GM21576 (cell line): ENCODE data around the gene EMX1.

ENCODE experiments used
- ATAC-seq: cut with Tn5 transposase; IDR thresholded peaks from one replicate; pipeline ENCODE4 v1.9.1; 2021; ENCODE audit warnings: mild to moderate bottlenecking, moderate library complexity; ENCODE audit not compliant: unreplicated experiment

The EMX1 gene

DNA sequence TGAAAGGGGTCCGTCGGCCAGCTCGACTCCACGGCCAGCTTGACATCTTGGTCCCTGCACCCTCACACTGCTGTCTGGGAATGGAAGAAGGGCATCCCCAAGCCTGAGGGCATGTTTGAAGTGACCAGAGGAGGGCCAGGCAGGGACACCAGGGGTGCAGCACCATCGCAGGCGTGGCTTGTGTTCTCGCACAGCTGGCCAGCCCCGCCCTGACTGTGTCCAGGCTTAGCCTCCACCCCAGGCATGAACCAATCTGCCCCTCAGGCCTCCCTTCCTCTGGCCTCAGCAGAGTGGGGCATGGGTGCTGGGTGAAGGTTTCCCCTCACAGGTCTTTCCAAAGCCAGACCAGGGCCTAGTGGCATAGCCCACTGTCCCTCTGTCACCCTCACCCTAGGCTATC lies 25.0 kb downstream of the EMX1 start:
- no peak for ATAC-seq

DNA sequence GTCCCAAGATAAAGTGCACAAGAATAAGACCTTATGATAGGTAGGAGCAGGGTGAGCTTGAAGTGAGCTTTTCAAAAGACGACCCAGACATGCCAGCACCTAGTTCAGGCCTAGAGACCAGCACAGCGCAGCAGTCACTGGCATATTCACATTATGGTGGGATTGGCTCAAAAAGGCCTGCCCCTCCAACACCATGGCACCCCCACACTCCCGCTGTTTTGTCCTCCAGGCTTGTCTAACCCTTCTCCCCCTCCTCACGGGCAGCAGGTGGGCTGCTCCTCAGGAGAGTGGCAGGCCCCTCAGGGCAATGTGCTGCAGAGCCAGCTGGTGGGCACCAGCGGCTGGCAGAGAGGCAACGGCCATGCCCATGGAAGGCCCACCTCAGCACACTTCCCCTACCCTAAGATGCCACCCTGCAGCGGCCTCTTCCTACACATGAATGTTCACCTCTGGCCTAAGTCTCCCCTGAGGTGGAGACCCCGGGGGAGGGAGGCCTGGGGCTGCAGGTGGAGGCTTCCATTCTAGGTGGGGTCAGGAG lies 25.6 kb downstream of the EMX1 start:
- no peak for ATAC-seq

DNA sequence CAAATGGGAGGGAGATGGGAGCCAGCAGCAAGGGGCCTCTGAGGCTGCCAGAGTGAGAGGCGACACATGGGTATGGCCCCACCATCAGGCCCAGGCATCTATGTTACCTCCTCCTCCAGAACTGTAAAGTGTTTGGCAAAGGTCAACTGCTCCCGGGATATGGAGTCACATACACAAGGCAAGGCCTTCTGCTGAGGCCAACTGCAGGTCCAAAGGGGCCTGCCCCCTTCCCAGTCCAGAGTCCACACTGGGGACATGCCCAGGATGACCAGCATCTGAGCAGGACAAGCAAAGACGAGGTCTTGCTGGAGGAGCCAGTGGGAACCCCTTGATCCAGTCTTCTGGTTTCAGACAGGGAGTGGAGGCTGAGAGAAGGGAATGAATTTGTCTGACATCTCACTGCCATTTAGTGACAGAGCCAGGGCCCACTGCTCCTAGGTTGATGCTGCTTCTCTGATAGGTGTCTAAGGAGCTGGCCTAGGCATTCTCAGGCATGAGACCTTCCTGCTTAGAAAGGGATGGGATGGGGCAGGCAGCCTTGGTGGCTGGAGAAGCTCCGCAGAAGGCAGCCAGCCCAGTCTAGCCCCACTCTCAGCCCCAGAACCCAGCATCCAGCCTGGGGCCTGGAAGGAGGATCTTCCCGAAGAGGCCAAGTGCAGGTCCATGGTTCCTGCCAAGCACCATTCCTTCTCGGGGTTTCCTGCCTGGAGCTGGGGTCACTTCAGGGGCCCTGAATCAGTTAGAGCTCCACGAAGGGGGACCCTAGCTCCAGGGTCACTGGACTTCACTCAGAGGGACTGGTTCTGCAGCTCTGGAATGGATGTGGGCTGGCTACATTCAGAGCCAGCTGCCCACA lies 26.4 kb downstream of the EMX1 start:
- ATAC-seq: no peak

DNA sequence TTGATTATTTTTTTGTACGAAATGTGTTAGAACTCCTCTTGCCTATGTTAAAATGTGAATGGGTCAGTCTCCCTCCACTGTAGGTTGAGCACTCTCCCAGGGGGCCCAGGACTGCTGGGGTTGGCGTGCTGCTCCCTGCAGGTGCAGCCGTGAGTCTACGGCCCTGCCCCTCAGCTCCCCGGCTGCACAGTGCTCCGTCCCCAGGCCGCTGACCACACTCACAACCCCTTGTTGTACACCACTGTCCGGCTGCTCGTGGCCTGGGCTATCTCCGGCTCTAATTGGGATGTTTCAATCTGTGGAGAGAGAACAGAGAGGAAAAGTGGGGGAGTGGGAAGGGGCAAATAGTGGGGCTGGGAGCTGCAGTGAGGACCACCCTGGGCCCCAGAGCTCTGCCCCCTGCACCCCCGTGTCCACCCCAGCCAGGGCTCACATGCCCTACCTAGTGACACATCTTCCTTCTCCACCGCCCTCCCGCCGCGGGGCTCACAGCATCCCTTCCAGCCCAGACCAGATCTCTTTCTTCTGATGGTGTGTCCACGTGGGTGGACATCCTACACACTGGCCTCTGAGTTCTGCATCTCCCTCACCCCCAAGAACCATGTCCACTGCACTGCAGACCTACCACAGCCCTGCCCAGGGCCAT lies 27.6 kb downstream of the EMX1 start:
- no peak for ATAC-seq

DNA sequence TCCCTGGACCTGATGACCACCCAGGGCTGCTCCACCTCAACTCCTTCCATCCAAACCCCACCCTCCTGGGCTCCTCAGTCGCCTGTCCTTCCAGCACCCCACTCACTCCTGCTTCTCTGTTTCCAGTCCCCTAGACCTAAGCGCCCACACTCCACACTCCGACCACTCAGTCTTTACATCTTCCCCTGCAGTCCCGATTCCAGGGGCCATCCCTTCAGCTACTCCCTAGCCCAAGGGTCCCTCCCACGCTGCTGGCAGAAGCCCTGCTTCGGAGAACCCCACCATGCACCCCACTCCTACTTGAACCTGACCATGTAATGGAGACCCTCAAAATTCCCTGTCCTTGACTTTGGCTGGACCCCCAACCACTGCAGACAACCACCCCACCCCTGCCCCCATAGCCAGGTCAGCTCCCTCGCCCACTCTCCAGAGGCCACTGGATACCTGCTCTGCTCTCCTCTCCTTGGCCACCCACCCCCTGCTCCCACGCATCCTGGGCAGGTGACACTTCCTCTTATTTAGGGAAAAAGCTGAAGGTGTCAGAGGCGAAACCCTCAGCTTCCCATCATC lies 28.2 kb downstream of the EMX1 start:
- ATAC-seq: no peak

DNA sequence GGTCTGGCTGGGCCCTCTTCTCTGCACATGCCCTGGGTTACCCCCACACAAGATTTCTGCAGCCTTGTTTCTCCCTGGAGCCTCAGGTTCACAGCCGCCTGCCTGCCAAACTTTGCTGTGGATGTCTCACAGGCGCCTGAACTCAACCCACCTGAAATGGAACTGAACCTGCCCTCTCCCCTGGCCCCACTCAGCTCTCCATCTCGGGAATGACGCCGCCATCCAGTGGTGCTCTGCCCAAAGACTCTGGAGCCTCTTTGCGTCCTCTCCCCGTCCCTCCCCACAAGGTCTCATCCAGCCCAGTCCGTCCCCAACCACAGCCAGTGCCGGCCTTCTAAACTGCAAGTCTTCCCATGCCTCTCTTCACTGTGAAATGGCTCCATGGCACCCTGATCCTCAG lies 29.1 kb downstream of the EMX1 start:
- no peak for ATAC-seq

DNA sequence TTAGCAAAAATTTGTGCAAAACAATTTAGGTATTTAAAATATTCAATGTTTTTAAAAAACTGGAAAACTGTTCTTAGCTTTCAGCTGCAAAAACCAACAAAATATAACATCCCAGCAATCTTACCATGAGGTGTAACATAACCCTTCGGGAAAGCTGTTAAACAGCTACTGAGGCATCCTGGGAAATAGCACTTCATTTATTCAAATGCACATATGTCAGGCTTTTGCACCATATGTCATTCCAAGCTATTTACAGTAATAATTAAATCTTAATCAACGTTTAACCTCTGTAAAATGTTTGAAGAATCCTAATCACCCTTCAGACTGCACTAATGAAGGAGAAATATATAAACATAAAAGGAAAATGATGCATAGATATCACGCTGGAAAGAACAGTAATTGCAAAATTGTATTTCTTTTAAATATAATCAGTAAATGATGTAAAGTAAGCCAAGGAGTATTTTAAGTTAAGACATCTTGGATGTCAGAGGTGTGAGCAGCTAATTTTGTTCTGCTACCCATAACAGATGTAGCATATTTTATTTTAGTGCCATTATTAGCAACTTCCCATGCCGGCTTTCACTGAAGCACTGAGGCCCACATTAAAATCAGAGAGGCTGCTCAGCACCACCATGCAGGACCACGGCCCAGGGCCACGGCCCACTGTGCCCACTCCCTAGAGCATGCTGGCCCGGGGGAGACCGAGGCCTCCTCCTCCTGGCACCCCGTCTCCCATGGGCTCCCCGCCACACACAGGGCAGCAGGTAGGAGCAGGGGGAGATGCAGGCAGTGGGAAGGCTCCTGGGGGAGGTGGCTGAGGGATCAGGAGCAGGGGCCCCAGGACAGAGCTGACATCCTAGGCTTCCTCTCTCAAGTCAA lies 30.9 kb downstream of the EMX1 start:
- no peak for ATAC-seq

DNA sequence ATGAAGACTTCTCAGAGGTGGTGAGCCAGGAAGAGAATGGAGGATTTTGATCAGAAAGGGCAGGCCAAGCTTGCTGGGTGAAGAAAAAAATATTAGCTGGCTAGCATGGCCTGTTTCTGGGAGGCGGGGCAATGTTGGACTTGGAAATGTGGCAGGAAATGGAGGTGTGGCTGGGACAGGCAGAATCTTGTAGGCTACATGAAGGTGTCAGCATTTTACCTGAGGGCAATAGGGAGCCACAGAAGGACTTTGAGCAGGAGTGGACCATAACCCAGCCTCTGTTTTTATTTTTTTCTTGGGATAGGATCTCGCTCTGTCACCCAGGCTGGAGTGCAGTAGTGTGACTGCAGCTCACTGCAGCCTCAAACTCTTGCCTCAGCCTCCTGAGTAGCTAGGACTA lies 31.7 kb downstream of the EMX1 start:
- ATAC-seq: no peak

DNA sequence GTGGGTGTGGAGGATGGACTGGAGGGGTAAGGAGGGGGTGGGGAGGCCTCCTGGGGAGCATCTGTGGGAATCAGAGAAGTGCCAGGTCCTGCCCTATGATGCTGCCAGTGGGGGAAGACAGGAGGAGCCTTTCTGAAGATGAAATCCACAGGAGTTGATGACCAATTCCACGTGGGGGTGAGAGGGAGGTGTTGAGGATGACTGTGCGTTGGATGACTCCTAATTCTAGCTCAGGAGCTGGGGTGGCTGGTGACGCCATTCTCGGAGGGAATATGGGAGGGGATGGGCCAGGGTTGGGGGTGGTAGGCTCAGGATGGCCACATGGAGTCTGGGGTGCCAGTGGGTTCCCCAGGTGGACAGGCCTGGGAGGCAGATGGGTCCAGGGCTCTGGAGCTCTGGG lies 32.3 kb downstream of the EMX1 start:
- ATAC-seq: no peak

DNA sequence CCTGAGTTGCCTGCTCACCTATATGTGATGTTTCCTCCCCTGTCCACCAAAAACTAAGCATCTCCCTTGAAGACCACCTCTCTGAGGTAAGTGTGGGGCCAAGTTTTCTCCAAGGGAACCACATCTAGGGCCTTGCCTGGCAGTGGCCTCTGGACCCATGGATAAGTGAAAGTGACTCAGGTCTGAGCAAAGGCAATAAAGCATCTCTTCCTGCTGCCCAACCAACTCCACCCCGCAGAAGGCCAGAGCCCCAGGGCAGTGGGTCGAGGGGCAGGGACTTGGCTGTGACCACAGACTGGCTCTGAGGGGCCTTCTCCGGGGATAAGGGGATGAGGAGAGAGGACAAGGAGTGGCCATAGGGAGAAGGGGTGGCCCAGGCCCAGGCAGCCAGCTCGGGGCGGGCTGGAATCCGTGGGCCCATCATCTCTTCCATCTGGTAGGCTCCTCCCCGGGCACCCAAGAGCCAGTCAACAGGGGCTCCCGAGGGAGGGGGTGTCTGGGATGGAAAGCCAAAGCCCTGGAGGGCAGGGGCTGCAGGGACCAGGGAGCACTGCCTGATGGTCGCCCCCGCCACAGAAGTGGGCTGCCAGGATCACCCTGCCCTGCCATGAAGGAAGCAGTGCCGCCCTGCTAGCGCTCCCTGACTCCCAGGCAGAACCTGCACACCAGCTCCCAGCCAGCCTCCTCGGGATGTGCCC lies 33.4 kb downstream of the EMX1 start:
- ATAC-seq: no peak

DNA sequence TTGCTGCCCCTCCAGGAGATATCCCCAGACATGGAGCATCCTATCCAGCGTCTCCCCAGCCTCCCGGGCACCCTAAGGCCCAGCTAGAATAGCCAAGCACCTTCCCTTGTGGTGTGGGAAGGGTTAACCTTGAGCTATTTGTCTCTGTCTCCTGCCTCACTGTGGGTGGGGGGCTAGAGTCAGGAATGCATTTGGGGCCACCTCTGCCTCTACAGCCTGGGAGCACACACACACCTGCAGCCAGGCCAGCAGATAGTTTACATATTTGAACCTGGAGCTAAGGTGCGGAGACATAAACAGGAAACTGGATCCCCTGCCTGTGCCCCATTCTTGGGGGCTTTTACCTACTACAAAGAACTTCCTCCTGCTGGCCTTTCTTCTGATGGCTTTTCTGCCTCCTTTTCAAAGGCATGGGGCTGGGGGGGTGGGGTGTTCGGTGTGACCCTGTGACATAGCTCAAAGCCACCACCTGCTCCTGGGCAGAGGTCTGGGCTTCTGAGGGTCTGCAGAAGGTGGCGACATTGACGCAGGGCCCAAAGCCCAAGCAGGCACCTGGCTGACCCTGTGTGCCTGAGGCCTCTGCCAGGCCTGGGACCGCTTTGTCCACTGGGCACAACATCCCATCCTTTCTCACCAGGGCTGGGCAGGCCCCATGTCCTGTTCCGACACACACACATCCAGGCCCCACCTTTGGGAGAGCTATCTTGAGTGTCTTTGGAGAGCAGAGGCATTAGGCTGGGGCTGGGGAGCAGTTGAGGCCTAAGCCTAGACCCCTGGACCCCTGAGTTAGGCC lies 34.2 kb downstream of the EMX1 start:
- ATAC-seq: no peak

DNA sequence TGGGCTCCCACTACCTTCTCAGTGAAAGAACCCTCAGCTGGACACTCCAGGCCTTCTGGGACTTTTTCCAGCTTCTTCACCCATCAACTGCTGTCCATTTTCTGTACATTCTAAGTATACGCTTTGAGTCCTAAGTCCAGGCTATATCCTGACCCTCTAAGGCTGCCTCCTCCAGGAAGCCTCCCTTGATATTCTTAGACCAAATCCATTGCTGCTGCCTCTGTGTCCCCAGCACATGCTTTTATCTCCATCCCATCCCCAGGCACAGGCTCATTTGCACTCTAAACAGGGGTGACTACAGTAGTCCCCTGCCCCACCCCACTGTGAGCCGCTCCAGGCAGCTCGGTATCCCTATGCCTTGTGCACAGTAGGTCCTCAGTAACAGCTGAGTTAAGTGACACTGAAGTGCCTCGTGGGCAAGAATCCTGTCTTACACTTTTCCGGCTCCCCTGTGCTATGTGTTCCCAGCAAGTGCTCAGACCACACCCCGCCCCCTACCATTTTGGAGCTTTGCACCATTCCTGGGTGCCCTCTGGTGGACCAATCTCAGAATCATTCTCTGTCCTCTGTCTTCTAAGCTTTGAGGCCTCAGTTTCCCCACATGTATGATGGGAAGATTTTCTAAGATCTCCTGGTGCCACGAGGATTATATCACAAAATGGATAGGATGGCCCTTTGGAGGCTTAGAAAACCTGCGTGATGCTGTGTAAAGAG lies 34.9 kb downstream of the EMX1 start:
- ATAC-seq: no peak

DNA sequence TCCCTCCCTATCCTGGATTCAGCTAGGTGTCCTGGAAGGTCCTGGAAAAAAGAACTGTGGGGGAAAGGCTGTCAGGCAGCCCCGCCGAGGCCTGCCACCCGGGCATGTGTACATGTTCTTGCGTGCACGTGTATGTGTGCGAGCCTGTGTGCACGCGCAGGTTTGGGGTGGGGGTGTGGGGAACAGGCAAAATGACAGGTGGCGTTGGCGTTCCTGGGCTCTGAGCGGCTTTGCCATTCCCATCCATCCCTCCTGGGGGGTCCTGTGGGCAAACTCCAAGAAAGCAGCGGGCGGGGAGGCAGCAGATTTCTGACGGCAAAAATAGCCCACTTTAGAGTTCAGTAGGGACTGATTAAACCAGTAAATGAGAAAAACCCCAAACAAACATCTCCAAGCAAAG lies 35.6 kb downstream of the EMX1 start:
- no peak for ATAC-seq

DNA sequence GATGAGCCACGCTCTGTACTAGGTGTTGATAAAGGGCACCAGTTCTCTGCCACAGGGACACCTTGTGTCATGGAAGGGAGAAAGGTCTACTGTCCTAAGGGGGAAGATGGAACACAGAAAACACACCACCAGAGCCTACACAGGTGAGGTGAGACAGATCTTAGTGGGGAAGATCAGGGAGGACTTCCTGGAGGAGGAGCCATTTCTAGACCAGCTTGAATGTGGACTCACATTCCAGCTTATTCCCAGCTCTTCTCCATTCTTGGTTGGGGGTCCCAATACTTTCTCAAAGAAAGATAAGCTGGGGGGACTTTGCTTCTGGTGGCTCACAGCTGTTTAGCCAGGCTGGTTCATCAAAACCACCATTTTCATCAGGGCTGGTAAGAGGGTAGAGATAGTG lies 36.2 kb downstream of the EMX1 start:
- no peak for ATAC-seq

DNA sequence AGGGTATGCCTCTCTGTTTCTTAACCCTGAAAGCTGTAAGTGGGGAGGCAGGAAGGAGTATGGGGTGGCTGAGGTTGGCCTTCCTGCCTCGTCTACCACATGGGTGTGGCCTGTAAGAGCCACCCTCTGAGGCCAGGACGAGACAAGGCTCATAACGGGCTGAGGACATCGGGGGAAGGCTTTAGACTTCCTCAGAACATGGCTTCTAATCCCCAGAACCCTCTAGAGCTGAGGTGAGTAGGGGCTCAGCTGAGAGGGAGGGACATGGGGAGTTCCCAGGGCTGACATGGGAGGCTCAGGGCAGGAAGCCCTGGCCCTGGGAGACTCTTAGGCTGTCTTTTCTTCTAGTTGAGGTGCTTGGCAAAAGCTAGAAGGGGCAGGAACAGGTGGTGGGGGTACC lies 36.7 kb downstream of the EMX1 start:
- ATAC-seq: no peak

DNA sequence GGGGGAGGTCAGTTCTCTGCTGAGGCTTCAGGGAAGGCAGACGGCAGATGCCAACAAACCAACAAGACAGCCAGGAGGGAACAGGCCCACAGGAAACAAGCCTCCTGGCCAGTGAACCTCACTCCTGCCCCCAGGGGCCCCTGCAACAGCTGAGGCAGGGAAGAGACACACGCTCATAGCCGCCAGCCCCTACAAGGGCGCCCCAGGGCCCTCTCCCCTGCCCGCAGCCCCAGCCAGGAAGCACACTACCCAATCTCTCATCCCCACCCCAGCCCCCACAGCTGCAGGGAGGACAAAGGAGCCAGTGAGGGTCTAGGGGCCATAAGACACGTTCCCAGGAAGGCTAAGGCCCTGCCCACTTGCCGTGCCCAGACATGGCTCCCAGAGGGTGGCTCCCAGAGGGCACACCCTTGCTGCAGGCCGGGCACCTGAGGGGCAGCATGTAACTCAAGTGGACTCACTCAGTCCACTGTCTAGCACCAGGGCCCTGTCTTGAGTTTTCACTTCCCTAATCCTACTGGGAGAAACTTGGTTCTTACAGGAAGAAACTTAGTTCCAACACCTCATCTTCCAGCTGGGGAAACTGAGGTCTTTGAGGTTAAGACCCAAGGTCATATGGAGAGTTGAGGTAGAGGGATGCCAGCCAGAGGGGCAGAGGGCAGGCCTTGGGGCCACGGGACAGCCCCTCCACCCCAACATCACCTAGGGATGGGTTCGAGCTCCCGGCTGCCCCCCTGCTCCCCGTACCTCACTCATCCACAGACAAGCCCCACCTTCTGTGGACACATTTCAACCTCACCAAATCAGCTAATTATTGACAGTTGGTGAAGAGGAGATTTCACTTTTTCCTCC lies 37.3 kb downstream of the EMX1 start:
- ATAC-seq: no peak

DNA sequence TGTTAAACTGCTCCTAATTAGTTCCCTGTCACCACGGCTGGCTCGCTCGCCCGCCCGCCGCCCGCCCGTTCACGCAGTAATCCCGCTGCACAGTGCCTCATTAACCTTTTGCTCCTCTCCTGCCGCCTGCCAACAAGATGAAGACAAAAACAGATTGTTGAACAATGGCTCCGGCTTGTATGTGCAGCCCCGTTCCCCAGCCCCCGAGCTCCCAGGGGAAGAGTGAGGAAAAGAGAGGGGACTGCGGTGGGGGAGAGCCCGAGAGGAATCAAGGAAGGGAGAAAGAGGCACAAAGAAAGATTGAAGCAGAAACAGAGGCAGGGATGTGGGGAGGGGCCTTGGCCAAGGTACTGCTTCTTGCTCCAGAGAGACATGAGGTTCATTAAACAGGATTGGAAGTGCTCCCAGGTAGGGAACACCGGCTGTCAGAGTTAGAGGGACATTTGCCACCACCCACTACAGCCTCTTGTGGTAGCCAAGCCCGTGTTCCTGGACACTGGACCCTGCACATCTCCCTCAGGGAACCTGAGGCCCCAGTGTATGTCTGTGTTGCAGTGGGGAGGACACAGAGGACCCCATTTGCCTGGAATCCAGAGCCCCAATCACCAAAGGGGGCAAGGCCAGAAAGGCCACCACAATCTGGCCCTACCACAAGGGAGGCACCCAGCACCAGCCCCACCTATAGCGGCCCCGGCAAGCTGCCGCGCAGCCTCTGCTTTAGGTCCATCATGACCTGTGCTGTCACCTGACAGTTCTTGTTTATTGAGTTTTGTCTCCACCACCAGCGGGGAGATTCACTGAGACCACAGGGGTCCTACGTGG lies 38.1 kb downstream of the EMX1 start:
- no peak for ATAC-seq
